Middle frontal gyrus (tissue), 1 donor: Measurements from ENCODE around the gene RPL10A.
"Not testable (repeated sequence)": the region's sequence is repeated elsewhere in the genome, so short reads cannot be mapped to it uniquely, and the experiment has no call there.

Experiments used
- DNase-seq: peaks from one replicate; pipeline ENCODE4 v3.0.0-alpha.2; 2015; ENCODE audit warnings: low spot score; ENCODE audit errors: extremely low spot score

RPL10A gene

GRCh38 chr6:35510916-35511561 is 42.8 kb downstream of the RPL10A start:
- DNase-seq = no peak

- DNase-seq = no peak
These were observed 43.4 kb downstream of the RPL10A start for GRCh38 chr6:35511562-35511941.

GRCh38 chr6:35512006-35512405 is 43.8 kb downstream of the RPL10A start:
- no peak for DNase-seq

GRCh38 chr6:35512740-35513139 is 44.5 kb downstream of the RPL10A start, which contains the start of gene TULP1:
Gene TULP1, minus strand, starts transcription at chr6:35512896. Its CDS starts 38 bp downstream, at chr6:35512858.
- no peak for DNase-seq

GRCh38 chr6:35514587-35514986 is 46.4 kb downstream of the RPL10A start:
- DNase-seq = no peak

- not testable (repeated sequence) for DNase-seq
These were observed 47.7 kb downstream of the RPL10A start for GRCh38 chr6:35515939-35516338.

- no peak for DNase-seq
These were observed 48.5 kb downstream of the RPL10A start for GRCh38 chr6:35516712-35517111.

- DNase-seq = not testable (repeated sequence)
These were observed 49.8 kb downstream of the RPL10A start for GRCh38 chr6:35517978-35518377.

- DNase-seq = no peak
These were observed 50.5 kb downstream of the RPL10A start for GRCh38 chr6:35518566-35519312.

GRCh38 chr6:35519313-35520015 is 51.3 kb downstream of the RPL10A start:
- no peak for DNase-seq
